COLO668 (cell line): Measurements from ENCODE around the gene KPNA6.
"Not testable (repeated sequence)": the region's sequence is repeated elsewhere in the genome, so short reads cannot be mapped to it uniquely, and the experiment has no call there.

ENCODE experiments used
- DNase-seq: peaks from one replicate; lab custom pipeline; 2025; ENCODE audit not compliant: unreplicated experiment; lab: John Stamatoyannopoulos, UW

The KPNA6 gene

GRCh38 chr1:32107742-32108661 is at the start of gene KPNA6:
TSS of gene KPNA6 (plus strand) at chr1:32108056. CDS start at chr1:32108131, 75 bp downstream.
- DNase-seq = peak; percentile 98

- DNase-seq = no peak
These were observed 46.9 kb upstream of the KPNA6 start for GRCh38 chr1:32060914-32061313.

DNA sequence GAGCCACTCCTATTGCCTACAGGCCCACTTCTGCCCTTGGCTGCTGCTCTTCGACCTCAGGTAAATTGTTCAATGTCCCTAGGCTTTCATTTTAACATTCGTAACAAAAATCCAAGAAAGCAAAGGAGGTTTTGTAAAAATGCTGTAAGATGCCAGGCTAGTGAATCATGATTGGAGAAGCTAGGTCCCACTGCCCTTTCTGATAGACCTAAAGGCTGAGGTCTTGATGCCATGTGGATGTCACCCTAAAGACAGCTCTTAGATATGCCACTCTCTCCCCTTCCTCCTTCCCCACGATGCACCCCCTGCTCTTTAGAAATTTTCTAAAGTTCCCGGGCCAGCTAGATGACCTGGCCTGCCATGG is 45.0 kb upstream of the KPNA6 start:
- DNase-seq = no peak

DNA sequence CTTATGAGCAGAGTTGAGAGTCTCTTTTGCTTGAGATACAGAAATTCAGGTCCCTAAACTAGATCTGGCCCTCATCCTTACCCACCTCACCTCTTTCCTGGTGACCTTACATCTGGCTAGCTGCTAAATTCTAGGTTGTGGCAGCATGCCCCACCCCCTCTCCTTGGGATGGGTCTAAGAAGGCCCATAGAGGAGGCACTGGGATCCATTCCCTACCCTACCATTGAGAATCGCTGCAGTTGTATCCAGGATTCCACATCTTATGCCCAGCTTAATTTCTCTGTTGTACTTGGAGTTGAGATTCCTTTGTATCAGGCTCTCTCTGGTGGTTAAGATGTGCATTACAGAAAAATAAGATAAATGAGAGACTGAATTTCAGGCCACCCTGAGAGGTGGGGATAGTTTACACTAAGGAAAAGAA is 44.6 kb upstream of the KPNA6 start:
- no peak for DNase-seq

DNA sequence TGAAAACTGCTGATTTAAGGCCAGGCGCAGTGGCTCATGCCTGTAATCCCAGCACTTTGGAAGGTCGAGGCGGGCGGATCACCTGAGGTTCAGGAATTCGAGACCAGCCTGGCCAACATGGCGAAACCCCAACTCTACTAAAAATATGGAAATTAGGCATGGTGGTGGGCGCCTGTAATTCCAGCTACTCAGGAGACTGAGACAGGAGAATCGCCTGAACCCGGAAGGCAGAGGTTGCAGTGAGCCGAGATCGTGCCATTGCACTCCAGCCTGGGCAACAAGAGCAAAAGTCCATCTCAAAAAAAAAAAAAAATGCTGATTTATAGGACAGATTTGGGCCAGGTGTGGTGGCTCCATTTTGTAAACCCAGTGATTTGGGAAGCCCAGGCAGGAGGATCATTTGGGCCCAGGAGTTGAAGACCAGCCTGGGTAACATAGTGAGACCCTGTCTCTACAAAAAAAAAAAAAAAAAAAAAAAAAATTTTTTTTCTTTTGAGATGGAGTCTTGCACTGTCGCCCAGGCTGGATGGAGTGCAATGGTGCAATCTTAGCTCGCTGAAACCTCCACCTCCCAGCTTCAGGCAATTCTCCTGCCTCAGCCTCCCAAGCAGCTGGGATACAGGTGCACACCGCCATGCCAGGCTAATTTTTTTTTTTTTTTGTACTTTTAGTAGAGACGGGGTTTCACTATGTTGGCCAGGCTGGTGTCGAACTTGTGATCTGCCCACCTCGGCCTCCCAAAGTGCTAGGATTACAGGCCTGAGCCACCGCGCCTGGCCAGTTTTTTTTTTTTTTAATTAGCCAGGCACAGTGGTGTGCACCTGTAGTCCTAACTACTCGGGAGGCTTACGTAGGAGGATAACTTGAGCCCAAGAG is 42.0 kb upstream of the KPNA6 start:
- not testable (repeated sequence) for DNase-seq

GRCh38 chr1:32066489-32066873 is 41.4 kb upstream of the KPNA6 start:
- DNase-seq = no peak

DNA sequence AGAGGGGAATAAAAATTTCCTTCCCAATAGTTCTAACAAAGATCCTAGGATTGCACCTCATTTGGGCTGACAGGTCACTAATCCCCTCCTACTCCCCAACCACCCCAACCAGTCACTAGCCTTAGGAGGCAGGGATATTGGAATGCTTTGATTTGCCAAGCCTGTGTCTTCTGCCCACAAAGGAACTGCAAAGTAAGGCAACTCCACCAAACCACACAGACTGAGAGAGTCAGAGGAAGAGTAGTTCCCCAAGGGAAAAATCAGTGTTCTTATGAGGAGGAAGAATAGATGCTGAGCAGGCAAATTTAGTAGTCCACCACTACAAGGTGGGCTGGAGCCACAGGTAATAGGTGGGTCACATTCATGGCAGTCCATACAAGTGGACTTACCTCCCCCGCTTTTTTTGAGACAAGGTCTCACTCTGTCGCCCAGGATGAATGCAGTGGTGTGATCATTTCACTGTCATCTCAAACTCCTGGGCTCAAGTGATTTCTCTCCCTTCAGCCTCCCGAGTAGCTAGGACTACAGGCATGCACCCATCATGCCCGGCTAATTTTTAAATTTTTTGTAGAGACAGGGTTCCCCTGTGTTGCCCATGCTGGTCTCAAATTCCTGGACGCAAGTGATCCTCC is 38.8 kb upstream of the KPNA6 start:
- DNase-seq = no peak

GRCh38 chr1:32071758-32072621 is 35.9 kb upstream of the KPNA6 start:
- no peak for DNase-seq

DNA sequence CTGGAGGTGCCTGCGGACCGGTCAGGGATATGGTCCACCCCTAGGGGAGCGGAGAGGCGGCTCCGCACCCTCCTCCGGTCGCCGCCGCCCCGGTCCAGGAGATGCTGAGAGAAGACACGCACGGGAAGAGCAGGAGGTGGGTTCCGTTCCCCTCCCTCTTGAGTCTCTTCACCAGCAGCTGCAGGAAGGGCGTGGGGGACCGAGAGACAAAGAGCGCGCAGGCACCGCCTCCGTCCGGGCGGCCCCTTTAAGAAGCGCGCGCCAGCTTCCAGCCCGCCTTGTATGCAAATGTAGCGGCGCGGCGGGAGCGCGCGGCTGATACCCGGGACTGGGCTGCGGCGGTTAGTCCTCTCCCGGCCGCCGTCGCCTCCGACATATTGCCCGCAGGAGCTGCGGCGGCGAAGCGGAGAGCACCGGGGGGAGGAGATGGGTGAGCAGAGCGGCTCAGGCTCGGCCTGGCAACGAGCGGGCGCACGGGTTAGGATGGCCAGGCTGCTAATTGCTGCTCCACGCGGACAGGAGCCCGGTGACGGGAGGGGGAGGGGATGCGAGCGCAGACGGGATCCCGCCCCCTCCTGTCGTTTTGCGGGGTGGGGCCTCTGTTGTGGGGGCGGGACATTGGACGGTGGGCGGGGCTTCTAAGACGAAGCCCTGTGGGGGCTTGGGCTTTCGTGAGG is 35.1 kb upstream of the KPNA6 start, which contains the start of gene TMEM39B:
TMEM39B (plus strand) TSS at position 318 of the 677 bp plus-strand sequence; CDS start at position 427, 109 bp downstream.
- DNase-seq = peak; percentile 100

DNA sequence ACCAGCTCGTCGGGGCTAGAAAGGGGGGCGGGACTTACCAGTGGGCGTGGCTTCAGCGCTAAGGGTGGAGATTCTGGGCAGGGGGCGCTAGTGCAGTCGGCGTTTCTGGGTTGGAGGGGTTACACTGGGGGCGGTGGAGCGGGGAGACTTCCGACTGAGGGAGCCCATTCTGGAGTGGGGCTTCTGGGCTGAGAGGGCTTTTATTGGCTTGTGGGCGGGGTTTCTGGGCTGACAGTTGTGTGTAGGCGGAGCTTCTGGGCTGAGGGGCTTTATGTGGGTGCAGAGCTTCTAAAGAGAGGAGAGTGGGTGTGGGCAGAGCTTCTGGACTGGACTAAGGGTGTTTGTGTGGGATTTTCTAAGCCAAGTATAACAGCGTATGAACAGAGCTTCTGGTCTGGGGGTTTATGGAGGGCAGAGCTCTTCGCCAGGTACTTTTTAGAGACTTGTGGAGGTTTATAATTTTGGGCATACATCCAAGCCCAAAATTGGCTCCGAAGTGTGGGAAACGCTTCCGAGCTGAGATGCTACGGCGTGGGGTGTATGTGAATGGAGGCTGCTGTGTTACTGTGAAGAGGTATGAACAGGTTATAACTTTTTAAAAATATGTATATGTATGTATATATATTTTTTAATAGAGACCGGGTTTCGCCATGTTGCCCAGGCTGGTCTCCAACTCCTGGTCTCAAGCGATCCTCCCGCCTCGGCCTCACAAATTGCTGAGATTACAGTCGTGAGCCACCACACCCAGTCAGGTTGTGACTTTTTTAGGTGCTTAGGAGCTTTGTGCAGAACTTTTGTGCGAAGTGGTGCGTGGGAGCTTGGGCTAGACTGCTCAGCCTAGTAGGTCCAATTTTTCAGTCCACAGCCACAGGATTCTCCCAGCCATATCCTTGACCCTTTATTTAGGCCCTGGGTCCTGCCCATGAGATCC is 34.3 kb upstream of the KPNA6 start:
- no peak for DNase-seq

DNA sequence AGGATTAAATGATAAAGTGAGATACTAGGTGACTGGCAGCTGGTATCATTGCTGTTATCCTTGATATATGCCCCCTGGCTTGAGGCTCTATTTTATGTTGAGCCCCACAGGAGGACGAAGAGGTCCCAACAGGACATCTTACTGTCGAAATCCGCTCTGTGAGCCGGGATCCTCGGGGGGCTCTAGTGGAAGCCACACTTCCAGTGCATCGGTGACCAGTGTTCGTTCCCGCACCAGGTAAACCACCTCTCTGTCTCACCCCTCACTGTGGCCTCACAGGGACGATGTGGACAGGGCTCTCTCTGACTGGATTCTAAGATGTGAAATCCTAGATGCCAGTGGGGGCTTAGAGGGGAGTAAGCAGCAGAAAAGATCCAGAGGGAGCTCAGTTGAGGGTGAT is 33.0 kb upstream of the KPNA6 start:
- no peak for DNase-seq

GRCh38 chr1:32077451-32077850 is 30.4 kb upstream of the KPNA6 start:
- DNase-seq = no peak

DNA sequence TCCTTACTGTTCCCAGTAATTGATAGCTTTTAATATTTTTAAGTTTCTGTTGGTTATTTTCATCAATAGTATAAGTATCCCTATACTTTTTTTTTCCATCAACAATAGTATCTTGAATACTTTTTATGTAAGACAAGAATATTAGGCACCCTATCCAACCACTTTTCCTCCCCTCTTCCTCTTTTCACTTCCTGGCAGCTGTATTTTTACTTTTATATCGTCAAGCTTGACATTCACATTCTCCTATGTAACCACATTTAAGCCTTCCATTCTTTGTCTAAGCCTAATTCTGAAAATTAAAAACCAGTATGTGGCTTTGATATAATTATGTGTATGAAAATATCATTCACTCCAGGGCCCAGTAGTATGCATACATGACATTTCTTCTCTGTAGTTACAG is 25.8 kb upstream of the KPNA6 start:
- DNase-seq = no peak

DNA sequence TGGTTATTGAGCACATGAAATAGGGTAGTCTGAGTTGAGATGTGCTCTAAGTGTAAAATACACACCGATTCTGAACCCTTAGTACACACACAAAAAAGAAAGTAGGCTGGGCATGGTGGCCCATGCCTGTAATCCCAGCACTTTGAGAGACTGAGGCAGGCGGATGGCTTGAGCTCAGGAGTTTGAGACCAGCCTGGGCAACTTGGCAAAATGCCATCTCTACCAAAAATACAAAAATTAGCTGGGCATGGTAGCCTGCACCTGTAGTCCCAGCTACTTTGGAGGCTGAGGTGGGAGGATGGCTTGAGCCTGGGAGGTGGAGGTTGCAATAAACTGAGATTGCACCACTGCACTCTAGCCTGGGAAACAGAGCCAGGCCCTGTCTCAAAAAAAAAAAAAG is 21.5 kb upstream of the KPNA6 start:
- DNase-seq = not testable (repeated sequence)

- DNase-seq = no peak
These were observed 16.7 kb upstream of the KPNA6 start for GRCh38 chr1:32091176-32091575.

- DNase-seq = no peak
These were observed 16.3 kb upstream of the KPNA6 start for GRCh38 chr1:32091591-32091990.

DNA sequence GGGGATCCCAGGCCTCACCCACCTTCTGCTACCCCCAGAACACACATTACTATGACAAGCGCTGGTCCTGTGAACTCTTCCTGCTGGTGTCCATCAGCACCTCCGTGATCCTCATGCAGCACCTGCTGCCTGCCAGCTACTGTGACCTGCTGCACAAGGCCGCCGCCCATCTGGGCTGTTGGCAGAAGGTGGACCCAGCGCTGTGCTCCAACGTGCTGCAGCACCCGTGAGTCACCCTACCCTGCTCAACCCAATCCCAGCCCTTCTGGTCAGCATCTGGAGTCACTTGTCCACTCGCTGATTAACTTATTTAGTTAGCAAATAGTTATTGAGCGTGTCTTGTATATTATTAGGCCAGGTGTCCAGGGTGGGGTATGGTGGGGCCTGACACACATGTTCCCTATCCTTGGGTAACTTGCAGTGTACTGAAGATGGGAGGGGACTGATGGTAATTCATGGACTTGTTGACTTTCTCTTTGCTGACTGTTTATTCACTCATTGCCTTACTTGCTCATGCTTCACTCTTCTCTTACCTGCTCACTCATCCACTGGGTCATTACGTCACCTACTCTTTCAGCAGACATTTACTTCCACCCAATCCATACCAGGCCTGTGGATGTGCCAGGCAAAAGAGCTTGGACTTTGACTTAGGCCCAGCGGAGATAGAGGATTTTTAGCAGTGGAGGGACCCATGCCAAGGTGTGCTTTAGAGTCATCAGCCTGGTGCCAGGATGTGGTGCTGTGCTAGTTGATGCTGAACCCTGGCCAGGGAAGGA is 12.9 kb upstream of the KPNA6 start:
- DNase-seq = peak; percentile 82

GRCh38 chr1:32099426-32099825 is 8.4 kb upstream of the KPNA6 start:
- no peak for DNase-seq
